Activated T-cell treated with anti-CD3 and anti-CD28 coated beads for 4 hours (primary cell): ENCODE results near the gene RALGDS.
"Not testable (repeated sequence)": the region's sequence is repeated elsewhere in the genome, so short reads cannot be mapped to it uniquely, and the experiment has no call there.

Experiments used
- DNase-seq: peaks from one replicate; pipeline ENCODE4 v3.0.0-alpha.2; 2020

Gene RALGDS

DNA sequence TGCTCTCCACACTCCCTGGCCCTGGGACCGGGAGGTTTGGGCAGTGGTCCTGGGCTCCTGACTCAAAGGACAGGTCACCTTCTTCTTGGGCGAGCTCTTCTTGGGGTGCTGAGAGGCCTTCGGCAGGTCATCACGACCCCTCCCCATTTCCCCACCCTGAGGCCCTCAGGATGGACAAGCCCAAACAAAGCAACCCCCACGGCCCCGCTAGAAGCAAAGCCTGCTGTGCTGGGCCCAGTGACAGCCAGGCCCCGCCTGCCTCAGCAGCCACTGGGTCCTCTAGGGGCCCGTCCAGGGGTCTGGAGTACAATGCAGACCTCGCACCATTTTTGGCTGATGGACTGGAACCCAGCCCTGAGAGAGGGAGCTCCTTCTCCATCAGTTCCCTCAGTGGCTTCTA lies 37.4 kb downstream of the RALGDS start:
- not testable (repeated sequence) for DNase-seq

GRCh38 chr9:133081957-133082644 lies 38.9 kb downstream of the RALGDS start:
- DNase-seq, result not testable (repeated sequence)

DNA sequence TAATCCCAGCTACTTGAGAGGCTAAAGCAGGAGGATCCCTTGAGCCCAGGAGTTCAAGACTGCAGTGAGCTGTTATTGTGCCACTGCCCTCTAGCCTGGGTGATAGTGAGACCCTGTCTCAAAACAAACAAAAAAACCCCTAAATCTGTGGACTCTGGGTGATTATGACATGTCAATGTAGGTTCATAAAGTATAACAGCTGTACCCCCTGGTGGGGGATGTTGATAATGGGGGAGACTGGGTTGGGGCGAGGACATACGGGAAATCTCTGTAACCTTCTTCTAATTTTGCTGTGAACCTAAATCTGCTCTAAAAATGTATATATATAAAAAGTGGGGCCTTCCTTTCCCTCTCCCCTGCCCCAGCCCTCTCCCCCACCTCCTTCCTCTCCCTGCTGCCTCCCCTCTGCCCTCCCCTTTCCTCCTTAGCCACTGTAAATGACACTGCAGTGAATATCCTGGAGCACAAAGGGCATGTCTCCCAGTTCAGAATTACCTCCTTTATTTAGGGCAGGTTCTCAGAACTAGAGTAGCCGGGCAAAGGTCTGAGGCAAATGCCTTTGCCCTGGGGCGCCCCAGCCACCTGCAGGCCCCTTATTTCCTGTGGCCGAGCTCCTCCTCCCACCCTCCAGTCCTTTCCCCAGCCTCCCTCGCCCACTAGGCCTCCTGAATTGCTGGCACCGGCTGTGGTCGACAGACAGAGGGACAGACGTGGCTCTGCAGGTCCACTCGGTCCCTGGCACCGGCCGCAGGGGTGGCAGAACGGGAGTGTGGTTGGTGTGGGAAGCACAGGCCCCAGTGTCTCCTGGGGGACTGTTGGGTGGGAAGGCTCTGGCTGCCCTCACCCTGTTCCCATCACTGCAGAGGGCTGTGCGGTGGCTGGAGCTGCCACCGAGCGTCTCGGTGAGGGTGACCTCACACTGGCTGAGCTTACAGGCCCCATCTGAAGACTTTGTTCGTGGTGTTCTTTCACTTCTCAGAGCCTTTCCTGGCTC lies 40.0 kb downstream of the RALGDS start:
- not testable (repeated sequence) for DNase-seq

- DNase-seq, result no peak
Measured at GRCh38 chr9:133080161-133080560, 40.9 kb downstream of the RALGDS start.

GRCh38 chr9:133078486-133078885 lies 42.6 kb downstream of the RALGDS start:
- no peak for DNase-seq

DNA sequence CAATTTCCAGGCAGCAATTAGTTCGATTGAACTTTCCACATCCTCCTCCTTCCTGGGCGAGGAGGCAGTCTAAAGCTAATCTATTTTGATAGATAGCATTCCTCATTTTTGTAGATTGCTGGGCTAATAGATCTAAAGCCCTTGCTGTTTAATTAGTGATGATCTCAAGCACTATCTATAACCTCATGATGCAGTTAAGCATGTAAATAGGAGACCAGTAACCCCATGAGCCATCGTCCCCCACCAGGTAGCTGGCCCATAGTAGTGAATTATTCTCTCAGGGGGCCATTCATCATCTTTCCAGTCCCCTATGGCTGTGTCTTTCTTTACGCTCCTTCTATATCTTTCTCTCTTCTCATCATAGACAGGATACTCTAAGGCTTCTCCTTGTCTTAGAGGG lies 44.3 kb downstream of the RALGDS start:
- no peak for DNase-seq

GRCh38 chr9:133075925-133076630 lies 45.0 kb downstream of the RALGDS start:
- DNase-seq, result no peak

- no peak for DNase-seq
Measured at GRCh38 chr9:133074111-133074651, 46.9 kb downstream of the RALGDS start.

DNA sequence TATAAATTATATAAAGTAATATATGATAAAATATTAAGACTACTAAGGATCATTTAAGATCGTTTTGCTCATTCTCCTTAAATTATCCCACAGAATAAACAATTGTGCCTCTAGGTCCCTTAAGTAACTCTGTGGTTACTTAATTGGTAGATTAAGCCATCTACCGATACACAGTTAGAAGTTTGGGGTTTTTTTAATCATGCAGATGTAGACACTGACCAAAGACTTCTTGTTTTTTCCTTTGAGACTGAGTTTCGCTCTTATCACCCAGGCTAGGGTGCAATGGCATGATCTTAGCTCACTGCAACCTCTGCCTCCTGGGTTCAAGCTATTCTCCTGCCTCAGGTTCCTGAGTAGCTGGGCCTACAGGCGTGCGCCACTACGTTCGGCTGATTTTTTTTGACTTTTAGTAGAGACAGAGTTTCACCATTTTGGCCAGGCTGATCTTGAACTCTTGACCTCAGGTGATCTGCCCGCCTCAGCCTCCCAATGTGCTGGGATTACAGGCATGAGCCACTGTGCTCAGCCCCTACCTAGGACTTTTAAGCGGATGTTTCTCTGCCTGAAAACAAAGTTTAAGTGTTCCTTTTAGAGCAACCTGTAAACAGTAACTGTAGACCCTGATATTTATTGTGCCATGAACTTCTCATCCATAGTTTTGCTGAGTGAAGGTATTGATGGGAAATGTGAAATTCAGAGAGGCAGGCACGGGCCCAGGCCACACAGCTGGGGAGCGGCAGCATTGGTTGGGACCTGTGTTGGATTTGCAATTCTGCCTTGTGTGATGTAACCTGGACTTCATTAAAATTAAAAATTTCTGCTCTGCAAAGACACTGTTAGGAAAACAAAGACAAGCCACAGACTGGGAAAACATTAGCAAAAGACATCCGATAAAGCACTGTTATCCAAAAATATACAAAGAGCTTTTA lies 47.7 kb downstream of the RALGDS start:
- no peak for DNase-seq

DNA sequence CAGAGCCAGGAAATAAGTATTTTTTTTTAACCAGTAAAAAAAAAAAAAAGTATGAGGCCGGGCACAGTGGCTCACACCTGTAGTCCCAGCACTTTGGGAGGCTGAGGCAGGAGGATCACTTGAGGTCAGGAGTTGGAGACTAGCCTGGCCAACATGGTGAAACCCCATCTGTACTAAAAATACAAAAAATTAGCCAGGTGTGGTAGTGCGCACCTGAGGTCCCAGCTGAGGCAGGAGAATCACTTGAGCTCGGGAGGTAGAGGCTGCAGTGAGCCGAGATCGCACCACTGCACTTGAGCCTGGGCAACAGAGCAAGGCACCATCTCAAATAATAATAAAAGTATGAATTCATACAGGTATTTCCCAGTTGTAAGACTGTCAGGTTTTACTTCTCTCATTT lies 48.8 kb downstream of the RALGDS start:
- DNase-seq, result not testable (repeated sequence)

DNA sequence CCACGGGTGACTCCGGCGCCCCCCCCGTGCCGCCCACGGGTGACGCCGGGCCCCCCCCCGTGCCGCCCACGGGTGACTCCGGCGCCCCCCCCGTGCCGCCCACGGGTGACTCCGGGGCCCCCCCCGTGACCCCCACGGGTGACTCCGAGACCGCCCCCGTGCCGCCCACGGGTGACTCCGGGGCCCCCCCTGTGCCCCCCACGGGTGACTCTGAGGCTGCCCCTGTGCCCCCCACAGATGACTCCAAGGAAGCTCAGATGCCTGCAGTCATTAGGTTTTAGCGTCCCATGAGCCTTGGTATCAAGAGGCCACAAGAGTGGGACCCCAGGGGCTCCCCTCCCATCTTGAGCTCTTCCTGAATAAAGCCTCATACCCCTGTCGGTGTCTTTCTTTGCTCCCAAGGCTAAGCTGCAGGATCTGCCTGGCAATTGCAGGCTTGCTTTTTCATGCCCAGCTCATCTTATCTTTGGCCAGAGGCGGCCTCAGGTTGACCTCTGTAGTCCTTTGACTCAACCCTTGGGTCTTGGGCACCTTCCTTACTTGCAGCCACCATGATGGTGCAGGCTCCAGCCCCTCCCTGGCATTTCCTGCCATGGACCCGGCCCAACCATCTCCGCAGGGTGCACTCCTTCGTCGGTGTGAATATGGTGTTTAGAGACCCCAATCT lies 49.4 kb downstream of the RALGDS start:
- no peak for DNase-seq

GRCh38 chr9:133070985-133071384 lies 50.1 kb downstream of the RALGDS start:
- not testable (repeated sequence) for DNase-seq

- not testable (repeated sequence) for DNase-seq
Measured at GRCh38 chr9:133070500-133070961, 50.5 kb downstream of the RALGDS start.

- not testable (repeated sequence) for DNase-seq
Measured at GRCh38 chr9:133068431-133068830, 52.6 kb downstream of the RALGDS start.

GRCh38 chr9:133067813-133068212 lies 53.2 kb downstream of the RALGDS start:
- no peak for DNase-seq

DNA sequence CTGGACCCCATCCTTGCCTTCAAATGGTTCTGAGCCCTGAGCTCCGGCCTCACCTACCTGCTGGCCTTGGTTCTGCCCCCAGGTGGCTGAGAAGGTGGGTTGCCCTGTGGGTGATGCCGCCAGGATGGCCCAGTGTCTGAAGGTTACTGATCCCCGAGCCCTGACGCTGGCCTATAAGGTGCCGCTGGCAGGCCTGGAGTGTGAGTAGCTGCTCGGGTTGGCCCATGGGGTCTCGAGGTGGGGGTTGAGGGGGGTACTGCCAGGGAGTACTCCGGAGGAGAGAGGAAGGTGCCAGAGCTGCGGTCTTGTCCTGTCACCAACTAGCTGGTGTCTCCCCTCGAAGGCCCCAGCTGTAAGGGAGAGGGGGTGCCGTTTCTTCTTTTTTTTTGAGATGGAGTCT lies 54.0 kb downstream of the RALGDS start:
- DNase-seq, result no peak

GRCh38 chr9:133066181-133066983 lies 54.7 kb downstream of the RALGDS start:
- DNase-seq, result no peak

GRCh38 chr9:133065070-133065388 lies 56.0 kb downstream of the RALGDS start:
- DNase-seq, result no peak

DNA sequence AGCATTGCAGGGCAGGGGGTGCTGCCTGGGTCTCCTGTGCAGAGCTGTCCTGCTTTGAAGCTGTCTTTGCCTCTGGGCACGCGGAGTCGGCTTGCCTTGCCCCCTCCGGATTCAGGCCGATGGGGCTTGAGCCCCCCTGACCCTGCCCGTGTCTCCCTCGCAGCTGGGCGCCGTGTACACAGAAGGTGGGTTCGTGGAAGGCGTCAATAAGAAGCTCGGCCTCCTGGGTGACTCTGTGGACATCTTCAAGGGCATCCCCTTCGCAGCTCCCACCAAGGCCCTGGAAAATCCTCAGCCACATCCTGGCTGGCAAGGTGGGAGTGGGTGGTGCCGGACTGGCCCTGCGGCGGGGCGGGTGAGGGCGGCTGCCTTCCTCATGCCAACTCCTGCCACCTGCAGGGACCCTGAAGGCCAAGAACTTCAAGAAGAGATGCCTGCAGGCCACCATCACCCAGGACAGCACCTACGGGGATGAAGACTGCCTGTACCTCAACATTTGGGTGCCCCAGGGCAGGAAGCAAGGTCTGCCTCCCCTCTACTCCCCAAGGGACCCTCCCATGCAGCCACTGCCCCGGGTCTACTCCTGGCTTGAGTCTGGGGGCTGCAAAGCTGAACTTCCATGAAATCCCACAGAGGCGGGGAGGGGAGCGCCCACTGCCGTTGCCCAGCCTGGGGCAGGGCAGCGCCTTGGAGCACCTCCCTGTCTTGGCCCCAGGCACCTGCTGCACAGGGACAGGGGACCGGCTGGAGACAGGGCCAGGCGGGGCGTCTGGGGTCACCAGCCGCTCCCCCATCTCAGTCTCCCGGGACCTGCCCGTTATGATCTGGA lies 56.6 kb downstream of the RALGDS start:
- DNase-seq, result no peak
